ENCODE results near the gene ZRANB1.

GRCh38 chr10:125004571-125005311, 62.8 kb downstream of the ZRANB1 start:
- TF ChIP-seq, protein P1, sequence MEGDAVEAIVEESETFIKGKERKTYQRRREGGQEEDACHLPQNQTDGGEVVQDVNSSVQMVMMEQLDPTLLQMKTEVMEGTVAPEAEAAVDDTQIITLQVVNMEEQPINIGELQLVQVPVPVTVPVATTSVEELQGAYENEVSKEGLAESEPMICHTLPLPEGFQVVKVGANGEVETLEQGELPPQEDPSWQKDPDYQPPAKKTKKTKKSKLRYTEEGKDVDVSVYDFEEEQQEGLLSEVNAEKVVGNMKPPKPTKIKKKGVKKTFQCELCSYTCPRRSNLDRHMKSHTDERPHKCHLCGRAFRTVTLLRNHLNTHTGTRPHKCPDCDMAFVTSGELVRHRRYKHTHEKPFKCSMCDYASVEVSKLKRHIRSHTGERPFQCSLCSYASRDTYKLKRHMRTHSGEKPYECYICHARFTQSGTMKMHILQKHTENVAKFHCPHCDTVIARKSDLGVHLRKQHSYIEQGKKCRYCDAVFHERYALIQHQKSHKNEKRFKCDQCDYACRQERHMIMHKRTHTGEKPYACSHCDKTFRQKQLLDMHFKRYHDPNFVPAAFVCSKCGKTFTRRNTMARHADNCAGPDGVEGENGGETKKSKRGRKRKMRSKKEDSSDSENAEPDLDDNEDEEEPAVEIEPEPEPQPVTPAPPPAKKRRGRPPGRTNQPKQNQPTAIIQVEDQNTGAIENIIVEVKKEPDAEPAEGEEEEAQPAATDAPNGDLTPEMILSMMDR (IDR thresholded peaks at IDR 0.05), result no peak
- no peak for TF ChIP-seq ZFX (IDR thresholded peaks at IDR 0.05; ENCODE audit: borderline replicate concordance)

Measured in 22Rv1 (cell line).